GM12892 (cell line): ENCODE results near the gene SNX9.

Experiments
- POLR2A ChIP-seq: IDR thresholded peaks from 2 replicates; pipeline ENCODE4 v1.6.1; 2011; ENCODE audit warnings: low read depth, low read length, control low read depth
- POLR2AphosphoS5 ChIP-seq: IDR thresholded peaks from 2 replicates; pipeline ENCODE4 v1.6.1; 2011; ENCODE audit warnings: low read depth, low read length, control low read depth
- TAF1 ChIP-seq: IDR thresholded peaks from 2 replicates; pipeline ENCODE4 v1.6.1; 2011; ENCODE audit warnings: low read depth, mild to moderate bottlenecking, control low read depth, low read length, borderline replicate concordance

GRCh38 chr6:157811476-157812173 lies 11.4 kb upstream of the SNX9 start:
- TF ChIP-seq POLR2A = no peak
- TF ChIP-seq TAF1 = no peak
- no peak for TF ChIP-seq POLR2AphosphoS5
